Breast epithelium (tissue), 3 donors: Measurements from ENCODE around the gene BTC.

Experiments used
- POLR2A ChIP-seq: fragments of 450-650 bp; IDR thresholded peaks from one replicate; pipeline ENCODE4 v1.6.1; 2016; ENCODE audit warnings: antibody characterized with exemption, mild to moderate bottlenecking, moderate library complexity
- POLR2AphosphoS5 ChIP-seq, 3 donors: sonication (generic); formaldehyde crosslinking; IDR thresholded peaks; one replicate each; pipeline ENCODE4 v1.6.1; 2017; ENCODE audit warnings: antibody characterized with exemption in 3 of 3
- TF ChIP-seq, protein P1 (sequence below), 3 donors: fragments of 450-650 bp; IDR thresholded peaks; one replicate each; pipeline ENCODE4 v1.5.1; 2016 to 2017; ENCODE audit warnings: antibody characterized with exemption in 3 of 3, mild to moderate bottlenecking in 3 of 3, moderate library complexity in 3 of 3

DNA sequence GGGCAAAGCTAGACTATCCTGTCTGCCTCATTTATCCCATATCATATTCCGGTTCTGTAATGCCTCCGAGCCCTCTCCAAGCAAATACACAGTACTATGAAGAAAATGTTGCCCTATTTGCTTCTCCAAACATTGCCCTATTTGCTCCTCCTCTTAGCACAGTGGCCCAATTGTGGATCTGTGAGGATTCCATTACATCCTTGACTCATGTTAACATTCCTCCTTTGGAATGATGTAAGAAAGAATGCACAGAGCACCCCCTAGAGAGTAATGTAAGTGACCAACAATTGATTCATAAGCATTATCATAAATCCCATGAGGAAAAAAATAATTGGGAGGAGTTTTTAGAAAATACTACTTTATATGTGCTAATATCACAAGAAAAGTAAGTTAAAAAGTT, 11.3 kb upstream of the BTC start:
- TF ChIP-seq, protein P1, sequence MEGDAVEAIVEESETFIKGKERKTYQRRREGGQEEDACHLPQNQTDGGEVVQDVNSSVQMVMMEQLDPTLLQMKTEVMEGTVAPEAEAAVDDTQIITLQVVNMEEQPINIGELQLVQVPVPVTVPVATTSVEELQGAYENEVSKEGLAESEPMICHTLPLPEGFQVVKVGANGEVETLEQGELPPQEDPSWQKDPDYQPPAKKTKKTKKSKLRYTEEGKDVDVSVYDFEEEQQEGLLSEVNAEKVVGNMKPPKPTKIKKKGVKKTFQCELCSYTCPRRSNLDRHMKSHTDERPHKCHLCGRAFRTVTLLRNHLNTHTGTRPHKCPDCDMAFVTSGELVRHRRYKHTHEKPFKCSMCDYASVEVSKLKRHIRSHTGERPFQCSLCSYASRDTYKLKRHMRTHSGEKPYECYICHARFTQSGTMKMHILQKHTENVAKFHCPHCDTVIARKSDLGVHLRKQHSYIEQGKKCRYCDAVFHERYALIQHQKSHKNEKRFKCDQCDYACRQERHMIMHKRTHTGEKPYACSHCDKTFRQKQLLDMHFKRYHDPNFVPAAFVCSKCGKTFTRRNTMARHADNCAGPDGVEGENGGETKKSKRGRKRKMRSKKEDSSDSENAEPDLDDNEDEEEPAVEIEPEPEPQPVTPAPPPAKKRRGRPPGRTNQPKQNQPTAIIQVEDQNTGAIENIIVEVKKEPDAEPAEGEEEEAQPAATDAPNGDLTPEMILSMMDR (IDR thresholded peaks at IDR 0.05): no peak
- TF ChIP-seq POLR2A: no peak
- no peak for TF ChIP-seq POLR2AphosphoS5 (IDR thresholded peaks at IDR 0.05)
